ENCODE data around the gene PLA2G2F. TPM values are rescaled to one million over a fixed set of nuclear protein-coding genes. Genes with fewer than 3 reads are reported as not detected.

PLA2G2F gene
- total and polyA plus RNA-seq, 2 of the 8 experiments (the other 6 are each of a cell fraction or from before 2014, with no cell fraction given): not detected

- H3K36me3 ChIP-seq (ENCODE audit: control insufficient read depth in 2 of 4, insufficient read depth in 4 of 4, low read length in 3 of 4): no peaks in the 10 kb centered on the region
- no peak overlapping the region for H2BK12ac ChIP-seq (ENCODE audit: low read depth, low read length)
- H3K4ac ChIP-seq (replicated peaks; ENCODE audit: insufficient read length, low read depth, low read length): no peak overlapping the region
- H2BK15ac ChIP-seq (ENCODE audit: low read length): no peak overlapping the region
- DNase-seq (ENCODE audit: low read depth in 1 of 2, low spot score in 2 of 2) (no peak), FAIRE-seq (no peak)
- H3K79me2 ChIP-seq (ENCODE audit: control insufficient read depth in 1 of 2, insufficient read depth in 2 of 2, low read length in 2 of 2): no peaks in the 10 kb centered on the region
- no peak overlapping the region for H3K27ac ChIP-seq (ENCODE audit: low read depth, low read length)
- H4K8ac ChIP-seq (ENCODE audit: extremely low read depth, insufficient read depth, low read length): no peak overlapping the region
- no peaks in the 10 kb centered on the region for H3K79me1 ChIP-seq (ENCODE audit: low read depth, low read length)
- no peak overlapping the region for H3K23ac ChIP-seq (ENCODE audit: insufficient read length)
- H2BK5ac ChIP-seq (ENCODE audit: low read depth, low read length): no peak overlapping the region
- ChIA-PET POLR2A (ENCODE audit: partially characterized antibody) (interaction anchor here (1.0 kb wide), 1 partner anchor 18 kb away, joined by 3 read pairs; no protein-coding TSS in a partner anchor), CTCF (ENCODE audit: partially characterized antibody) (interaction anchor here (0.7 to 9.3 kb wide), 9 partner anchors 9 to 272 kb away, joined by 3 to 90 read pairs (median 9); no protein-coding TSS in a partner anchor)
- H3K4me1 ChIP-seq (replicated peaks in 1 of 4; ENCODE audit: control insufficient read depth in 3 of 4, insufficient read depth in 4 of 4, low read length in 3 of 4): peaks cover 6 to 16% (median 9%) of the 10 kb centered on the region in 4 experiments; a peak in 6 of 7 replicates
- H3K23me2 ChIP-seq (ENCODE audit: low read depth, low read length): peaks cover 4% of the 10 kb centered on the region; the same call in 1 of the 2 replicates
- WGBS, 2 experiments (ENCODE audit: extremely low coverage in 1 of 2, insufficient coverage in 1 of 2, insufficient read length in 1 of 2, insufficient replicate concordance in 2 of 2, low coverage in 1 of 2, low lambda C conversion rate in 2 of 2, missing lambda C conversion rate in 1 of 2): 88% methylated on average over 19 of the region's 19 CpGs; no CpG with 5 or more reads in 1 of the 2 experiments
- no peaks in the 10 kb centered on the region for H3K9me3 ChIP-seq (ENCODE audit: insufficient read depth in 2 of 2, low read depth in 1 of 2, low read length in 1 of 2)
- H3K18ac ChIP-seq (ENCODE audit: extremely low read depth, low read length): no peak overlapping the region
- no peak overlapping the region for H3K9ac ChIP-seq (replicated peaks in 1 of 4; ENCODE audit: extremely low read depth in 1 of 4, low read depth in 3 of 4, low read length in 3 of 4)
- no peak overlapping the region for H3K4me2 ChIP-seq (ENCODE audit: insufficient read depth in 1 of 2, low read depth in 2 of 2, low read length in 2 of 2)
- no peak overlapping the region for H3K56ac ChIP-seq (replicated peaks; ENCODE audit: insufficient read length, low read depth, low read length)
- no peak overlapping the region for H2BK20ac ChIP-seq (ENCODE audit: low read length)
- no peak overlapping the region for H4K5ac ChIP-seq (ENCODE audit: insufficient read length, low read depth, low read length)
- H4K91ac ChIP-seq (replicated peaks; ENCODE audit: insufficient read length, low read length): no peak overlapping the region
- H2BK120ac ChIP-seq (replicated peaks; ENCODE audit: low read depth, low read length): no peak overlapping the region
- no peak overlapping the region for H3K14ac ChIP-seq (ENCODE audit: insufficient read length)
- H3K4me3 ChIP-seq (ENCODE audit: extremely low read depth in 1 of 4, insufficient read depth in 2 of 4, low read depth in 3 of 4, low read length in 4 of 4): no peak overlapping the region
- peaks cover 0 to 8% (median 3%) of the 10 kb centered on the region in 4 experiments; a peak in 5 of 7 replicates for H3K27me3 ChIP-seq (replicated peaks in 1 of 4; ENCODE audit: control insufficient read depth in 3 of 4, extremely low read depth in 1 of 4, insufficient read depth in 3 of 4, low read length in 3 of 4)
- H2AK5ac ChIP-seq (ENCODE audit: low read depth, low read length): no peak overlapping the region
- H2AFZ ChIP-seq (ENCODE audit: low read length): no peak overlapping the region
- H4K20me1 ChIP-seq (replicated peaks in 1 of 2; ENCODE audit: control insufficient read depth in 1 of 2, insufficient read depth in 2 of 2, low read length in 2 of 2): no peaks in the 10 kb centered on the region
- TF ChIP-seq HDAC6 (IDR thresholded peaks at IDR 0.05; ENCODE audit: low read depth, low read length) (no peak), SUZ12 (IDR thresholded peaks at IDR 0.05; ENCODE audit: low read length) (no peak), JUND (IDR thresholded peaks at IDR 0.05; ENCODE audit: low read length) (no peak), PHF8 (conservative IDR thresholded peaks at IDR 0.05; ENCODE audit: low read depth, low read length) (no peak), ASH2L (IDR thresholded peaks at IDR 0.05; ENCODE audit: low read length) (no peak), EGR1 (IDR thresholded peaks at IDR 0.05; ENCODE audit: borderline replicate concordance, low read depth, low read length) (no peak), HDAC2 (IDR thresholded peaks at IDR 0.05; ENCODE audit: borderline replicate concordance in 1 of 2, low read depth in 2 of 2, low read length in 2 of 2) (no peak), KDM4A (IDR thresholded peaks at IDR 0.05; ENCODE audit: low read depth, low read length, severe bottlenecking) (no peak), ATF3 (IDR thresholded peaks at IDR 0.05; ENCODE audit: insufficient read depth, low read depth, low read length) (no peak), E2F6 (IDR thresholded peaks at IDR 0.05) (no peak)
These were observed 51.4 kb downstream of the PLA2G2F start for GRCh38 chr1:20190256-20191160.
